Mesenchymal stem cell (in vitro differentiated cells and primary cell): ENCODE data around the gene DYRK2.
A peak's percentile ranks its signal among the peaks of the same experiment; 100 is the strongest.

Experiments used
- DNase-seq: peaks from one replicate; pipeline ENCODE4 v3.0.0-alpha.2; 2013
- H2AFZ ChIP-seq: one replicate; pipeline ENCODE4 v1.6.1; 2013; ENCODE audit warnings: low read depth, mild to moderate bottlenecking, control low read depth, inconsistent platforms, low read length, moderate library complexity
- H2AK5ac ChIP-seq: 2 replicates; pipeline ENCODE4 v1.6.1; 2013; ENCODE audit warnings: low read length, moderate library complexity, mild to moderate bottlenecking, inconsistent platforms; ENCODE audit not compliant: severe bottlenecking
- H2BK120ac ChIP-seq: one replicate; pipeline ENCODE4 v1.6.1; 2013; ENCODE audit warnings: low read depth, mild to moderate bottlenecking, inconsistent platforms, low read length, moderate library complexity
- H2BK12ac ChIP-seq, 2 experiments: one replicate each; pipeline ENCODE4 v1.6.1; 2013; ENCODE audit warnings: inconsistent platforms in 2 of 2, low read length in 2 of 2, mild to moderate bottlenecking in 2 of 2, moderate library complexity in 2 of 2, control low read depth in 1 of 2
- H2BK15ac ChIP-seq: one replicate; pipeline ENCODE4 v1.6.1; 2013; ENCODE audit warnings: mild to moderate bottlenecking, low read depth, inconsistent platforms; ENCODE audit not compliant: poor library complexity, severe bottlenecking
- H2BK5ac ChIP-seq: 2 replicates; pipeline ENCODE4 v1.6.1; 2013; ENCODE audit warnings: low read depth, mild to moderate bottlenecking, low read length, control low read depth, inconsistent platforms; ENCODE audit not compliant: poor library complexity, severe bottlenecking
- H3K14ac ChIP-seq, 2 experiments: one replicate each; pipeline ENCODE4 v1.6.1; 2013; ENCODE audit warnings: inconsistent platforms in 2 of 2, low read length in 2 of 2, control low read depth in 1 of 2, mild to moderate bottlenecking in 1 of 2, moderate library complexity in 1 of 2
- H3K18ac ChIP-seq, 2 experiments: one replicate each; pipeline ENCODE4 v1.6.1; 2013; ENCODE audit warnings: inconsistent platforms in 2 of 2, low read length in 2 of 2, control low read depth in 1 of 2, low read depth in 1 of 2, mild to moderate bottlenecking in 1 of 2
- H3K23ac ChIP-seq, 2 experiments: one replicate each; pipeline ENCODE4 v1.6.1; 2013; ENCODE audit warnings: inconsistent platforms in 2 of 2, low read length in 2 of 2, mild to moderate bottlenecking in 2 of 2, moderate library complexity in 2 of 2, control low read depth in 1 of 2
- H3K27ac ChIP-seq: 2 replicates; pipeline ENCODE4 v1.5.1; 2013; ENCODE audit warnings: mild to moderate bottlenecking, moderate library complexity, low read length, control low read depth, inconsistent platforms; ENCODE audit not compliant: poor library complexity, severe bottlenecking
- H3K27me3 ChIP-seq, 2 experiments: 2 replicates each; pipeline versions ENCODE4 v1.6.1 to v1.7.0; 2013; ENCODE audit warnings: low read length in 2 of 2, mild to moderate bottlenecking in 2 of 2, moderate library complexity in 2 of 2, control low read depth in 1 of 2, inconsistent platforms in 1 of 2; ENCODE audit not compliant: control insufficient read depth in 1 of 2, insufficient read depth in 1 of 2
- H3K36me3 ChIP-seq, 2 experiments: 2 replicates each; pipeline versions ENCODE4 v1.6.1 to v1.7.0; 2013; ENCODE audit warnings: low read length in 2 of 2, control low read depth in 1 of 2, inconsistent platforms in 1 of 2, low read depth in 1 of 2, mild to moderate bottlenecking in 1 of 2; ENCODE audit not compliant: insufficient read depth in 2 of 2, control insufficient read depth in 1 of 2
- H3K4ac ChIP-seq, 2 experiments: one replicate each; pipeline ENCODE4 v1.6.1; 2013; ENCODE audit warnings: inconsistent platforms in 2 of 2, low read length in 2 of 2, mild to moderate bottlenecking in 2 of 2, moderate library complexity in 2 of 2, control low read depth in 1 of 2, low read depth in 1 of 2
- H3K4me1 ChIP-seq: 2 replicates; pipeline ENCODE4 v1.6.1; 2013; ENCODE audit warnings: low read depth, low read length, control low read depth; ENCODE audit not compliant: control insufficient read depth, insufficient read depth
- H3K4me2 ChIP-seq: 2 replicates; pipeline ENCODE4 v1.6.1; 2013; ENCODE audit warnings: low read length, mild to moderate bottlenecking, inconsistent platforms; ENCODE audit not compliant: poor library complexity, severe bottlenecking
- H3K4me3 ChIP-seq, 2 experiments: 2 replicates each; pipeline versions ENCODE4 v1.5.1 to v1.7.0; 2013; ENCODE audit warnings: low read length in 2 of 2, mild to moderate bottlenecking in 2 of 2, control low read depth in 1 of 2, low read depth in 1 of 2; ENCODE audit not compliant: insufficient read depth in 1 of 2
- H3K79me1 ChIP-seq: replicated peaks from 2 replicates; pipeline ENCODE4 v1.6.1; 2013; ENCODE audit warnings: mild to moderate bottlenecking, control low read depth, low read length, inconsistent platforms; ENCODE audit not compliant: poor library complexity, severe bottlenecking
- H3K9ac ChIP-seq: 2 replicates; pipeline ENCODE4 v1.7.0; 2013; ENCODE audit warnings: mild to moderate bottlenecking, low read length, moderate library complexity
- H3K9me3 ChIP-seq: 2 replicates; pipeline ENCODE4 v1.7.0; 2013; ENCODE audit warnings: mild to moderate bottlenecking, low read length; ENCODE audit not compliant: control insufficient read depth
- H4K8ac ChIP-seq: one replicate; pipeline ENCODE4 v1.6.1; 2013; ENCODE audit warnings: inconsistent platforms, mild to moderate bottlenecking, low read length, moderate library complexity
- H4K91ac ChIP-seq: one replicate; pipeline ENCODE4 v1.6.1; 2013; ENCODE audit warnings: mild to moderate bottlenecking, low read length, inconsistent platforms
- WGBS: methylation state at CpG from one replicate; pipeline ENCODE4 v1.1.7; 2013; ENCODE audit warnings: mixed read lengths; 5-methylcytosine and 5-hydroxymethylcytosine counted together

Gene DYRK2

GRCh38 chr12:67662910-67663538 lies 14.5 kb downstream of the DYRK2 start:
- H3K4me2 ChIP-seq: no peak overlapping the region
- H2BK12ac ChIP-seq: no peak overlapping the region
- no peak overlapping the region for H2BK15ac ChIP-seq
- H3K9me3 ChIP-seq: no peaks in the 10 kb centered on the region
- H4K8ac ChIP-seq: no peak overlapping the region
- peaks cover 17% of the 10 kb centered on the region for H3K79me1 ChIP-seq
- H2AFZ ChIP-seq: no peak overlapping the region
- H3K27ac ChIP-seq: peak overlapping the region; percentile 23
- 2% methylated on average over 3 of the region's 3 CpGs for WGBS
- H3K23ac ChIP-seq: no peak overlapping the region
- no peak overlapping the region for H2AK5ac ChIP-seq
- no peak overlapping the region for H3K4me3 ChIP-seq
- H3K27me3 ChIP-seq: no peaks in the 10 kb centered on the region
- H3K18ac ChIP-seq: no peak overlapping the region
- no peak overlapping the region for H4K91ac ChIP-seq
- H2BK5ac ChIP-seq: no peak overlapping the region
- peaks cover 6 to 38% of the 10 kb centered on the region in 2 experiments for H3K36me3 ChIP-seq
- H3K9ac ChIP-seq: peak overlapping the region; percentile 52
- H3K4me1 ChIP-seq: peaks cover 2% of the 10 kb centered on the region
- DNase-seq: peak; percentile 94
- no peak overlapping the region for H2BK120ac ChIP-seq
- H3K14ac ChIP-seq: no peak overlapping the region
- H3K4ac ChIP-seq: no peak overlapping the region

DNA sequence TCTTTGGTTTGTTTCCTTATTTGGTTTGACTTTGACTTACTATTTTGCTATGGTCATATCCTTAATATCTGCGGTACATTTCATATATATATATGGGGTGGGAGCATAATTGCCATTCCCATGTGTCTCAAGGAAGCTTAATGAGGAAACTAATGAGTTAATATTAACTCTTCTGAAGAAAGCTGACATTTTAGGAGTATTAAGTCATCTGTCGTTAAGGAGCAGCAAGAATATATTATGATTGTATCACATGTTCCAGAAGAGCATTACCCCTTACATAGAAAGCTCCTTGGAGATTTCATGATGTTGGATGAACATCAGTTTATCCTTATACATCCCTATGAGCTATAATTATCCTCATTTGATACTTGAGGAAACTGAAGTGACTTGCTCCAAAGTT lies 15.6 kb downstream of the DYRK2 start:
- no CpG with 5 or more reads among the region's 2 CpGs for WGBS

GRCh38 chr12:67665679-67666078 lies 17.1 kb downstream of the DYRK2 start:
- Histone ChIP-seq H2BK15ac (no peak overlapping the region), H3K36me3 (peaks cover 0 to 13% of the 10 kb centered on the region in 2 experiments), H3K79me1 (peaks cover 10% of the 10 kb centered on the region), H4K91ac (no peak overlapping the region), H2AK5ac (no peak overlapping the region), H3K4me2 (no peak overlapping the region), H3K9ac (no peak overlapping the region), H3K23ac (no peak overlapping the region), H3K18ac (peak overlapping the region in 1 of 2 experiments; percentile 5), H3K4ac (no peak overlapping the region), H2BK5ac (no peak overlapping the region), H3K4me1 (peaks cover 2% of the 10 kb centered on the region), H4K8ac (peak overlapping the region; percentile 4), H3K27ac (no peak overlapping the region), H2BK12ac (peak overlapping the region in 1 of 2 experiments; percentile 29), H3K9me3 (no peaks in the 10 kb centered on the region), H3K4me3 (no peak overlapping the region), H3K14ac (no peak overlapping the region), H2AFZ (no peak overlapping the region), H2BK120ac (no peak overlapping the region), H3K27me3 (no peaks in the 10 kb centered on the region)
- 93% methylated on average over 1 of the region's 1 CpG for WGBS
- no peak for DNase-seq

More for the DNA sequence above, 15.6 kb downstream of the DYRK2 start:
- Histone ChIP-seq H4K8ac (no peak overlapping the region), H3K4me3 (no peak overlapping the region), H2BK15ac (no peak overlapping the region), H2AFZ (no peak overlapping the region), H3K36me3 (peaks cover 0 to 27% of the 10 kb centered on the region in 2 experiments), H3K79me1 (peaks cover 9% of the 10 kb centered on the region), H3K18ac (no peak overlapping the region), H3K14ac (no peak overlapping the region), H3K27ac (no peak overlapping the region), H4K91ac (no peak overlapping the region), H2BK5ac (no peak overlapping the region), H3K27me3 (no peaks in the 10 kb centered on the region), H3K9ac (peak overlapping the region; percentile 52), H3K4me1 (peaks cover 2% of the 10 kb centered on the region), H2BK120ac (no peak overlapping the region), H3K4ac (no peak overlapping the region), H2AK5ac (no peak overlapping the region), H3K4me2 (no peak overlapping the region), H3K9me3 (no peaks in the 10 kb centered on the region), H3K23ac (no peak overlapping the region), H2BK12ac (no peak overlapping the region)
- DNase-seq: no peak

DNA sequence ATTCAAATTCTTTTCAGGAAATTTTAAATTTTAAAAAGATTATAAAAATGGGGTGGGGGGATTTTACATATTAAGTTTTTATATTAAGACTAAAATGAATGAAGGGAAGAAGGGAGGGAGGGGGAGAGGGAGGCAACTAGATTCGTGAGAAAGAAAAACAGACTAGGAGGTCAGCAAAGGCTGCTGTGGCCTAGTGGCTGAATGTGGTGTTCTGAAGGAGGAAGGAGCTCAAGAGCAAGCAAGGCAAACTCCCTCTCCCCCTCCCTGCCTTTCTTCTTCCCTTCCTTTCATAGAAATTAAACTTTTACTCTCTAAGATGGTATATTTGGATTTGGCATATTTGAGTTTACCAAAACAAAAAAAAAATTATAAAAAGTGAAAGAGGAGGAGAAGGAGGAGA lies 18.1 kb downstream of the DYRK2 start:
- Histone ChIP-seq H3K79me1 (peaks cover 8% of the 10 kb centered on the region), H2BK120ac (no peak overlapping the region), H3K9ac (no peak overlapping the region), H3K4me2 (no peak overlapping the region), H2AFZ (no peak overlapping the region), H2BK15ac (no peak overlapping the region), H3K9me3 (no peaks in the 10 kb centered on the region), H3K4me1 (peaks cover 2% of the 10 kb centered on the region), H3K36me3 (peaks cover 0 to 9% of the 10 kb centered on the region in 2 experiments), H3K23ac (no peak overlapping the region), H4K8ac (no peak overlapping the region), H3K27ac (no peak overlapping the region), H3K14ac (no peak overlapping the region), H4K91ac (no peak overlapping the region), H2BK5ac (no peak overlapping the region), H3K4me3 (no peak overlapping the region), H2BK12ac (no peak overlapping the region), H3K4ac (no peak overlapping the region), H3K27me3 (no peaks in the 10 kb centered on the region), H3K18ac (peak overlapping the region in 1 of 2 experiments; percentile 48), H2AK5ac (no peak overlapping the region)
- 40% methylated on average over 1 of the region's 1 CpG for WGBS
- no peak for DNase-seq
